Left renal cortex interstitium (tissue), 4 donors: ENCODE measurements around the gene AXL. TPM values are rescaled to one million over a fixed set of nuclear protein-coding genes. Genes with fewer than 3 reads are reported as not detected.
"Not testable (repeated sequence)": the region's sequence is repeated elsewhere in the genome, so short reads cannot be mapped to it uniquely, and the experiment has no call there.

Source experiments
- DNase-seq, 4 donors: peaks; one replicate each; pipeline ENCODE4 v3.0.0-alpha.2; 2013; ENCODE audit warnings: low read depth in 4 of 4, low spot score in 2 of 4, missing footprints in 1 of 4
- polyA plus RNA-seq, 4 donors: library from polyadenylated mRNA; unstranded; fragments of 120-200 nt; gene quantifications; one replicate each; pipeline ENCODE4 v1.2.1, GENCODE V29; 2013; ENCODE audit not compliant: insufficient read length in 4 of 4

The AXL gene
- polyA plus RNA-seq, 4 donors = 31.7 to 34.1 (median 32.0) TPM

DNA sequence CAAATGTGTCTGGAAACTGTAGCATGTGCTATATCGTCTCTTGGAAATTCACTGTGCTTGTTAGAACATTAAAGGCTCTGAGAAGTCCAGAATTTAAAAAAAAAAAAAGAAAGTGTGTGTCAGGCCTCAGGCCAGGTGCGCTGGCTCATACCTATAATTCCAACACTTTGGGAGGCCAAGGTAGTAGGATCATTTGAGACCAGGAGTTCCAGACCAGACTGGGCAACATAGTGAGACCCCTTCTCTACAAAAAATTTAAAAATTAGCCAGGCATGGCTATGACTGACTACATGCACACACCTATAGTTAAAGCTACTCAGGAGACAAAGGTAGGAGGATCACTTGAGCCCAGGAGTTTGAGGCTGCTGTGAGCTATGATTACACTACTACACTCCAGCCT, 50.0 kb downstream of the AXL start:
- DNase-seq = no peak

DNA sequence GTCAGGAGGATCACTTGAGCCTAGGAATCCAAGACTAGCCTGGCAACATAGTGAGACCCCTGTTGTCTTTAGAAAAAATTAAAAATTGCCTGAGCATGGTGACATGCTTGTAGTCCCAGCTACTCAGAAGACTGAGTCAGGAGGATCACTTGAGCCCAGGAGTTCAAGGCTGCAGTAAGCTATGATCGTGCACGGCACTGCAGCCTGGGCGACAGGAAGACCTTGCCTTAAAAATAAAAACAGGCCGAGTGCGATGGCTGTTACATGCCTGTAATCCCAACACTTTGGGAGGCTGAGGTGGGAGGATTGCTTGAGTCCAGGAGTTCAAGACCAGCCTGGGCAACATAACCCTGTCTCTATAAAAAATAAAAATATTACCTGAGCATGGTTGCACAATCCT, 50.5 kb downstream of the AXL start:
- no peak for DNase-seq

DNA sequence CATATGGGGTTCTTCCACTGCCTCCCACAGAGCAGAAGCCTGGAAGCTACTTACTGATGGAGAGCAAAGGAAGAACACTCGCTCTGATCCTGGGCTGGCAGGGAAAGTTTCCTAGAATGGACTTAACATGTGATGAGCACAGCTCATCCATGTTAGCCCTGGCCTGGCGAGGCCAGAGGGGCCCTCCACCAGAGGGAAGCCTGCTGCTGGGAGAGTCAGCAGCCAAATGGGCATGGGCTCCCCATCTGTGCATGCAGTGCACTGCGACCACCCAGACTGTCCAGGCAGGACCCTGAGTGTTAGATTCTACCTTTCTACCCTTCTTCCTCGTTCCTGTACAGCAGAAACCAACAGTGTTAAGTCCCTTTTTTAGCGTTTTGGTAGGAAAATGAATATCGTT, 54.1 kb downstream of the AXL start:
- DNase-seq = no peak

DNA sequence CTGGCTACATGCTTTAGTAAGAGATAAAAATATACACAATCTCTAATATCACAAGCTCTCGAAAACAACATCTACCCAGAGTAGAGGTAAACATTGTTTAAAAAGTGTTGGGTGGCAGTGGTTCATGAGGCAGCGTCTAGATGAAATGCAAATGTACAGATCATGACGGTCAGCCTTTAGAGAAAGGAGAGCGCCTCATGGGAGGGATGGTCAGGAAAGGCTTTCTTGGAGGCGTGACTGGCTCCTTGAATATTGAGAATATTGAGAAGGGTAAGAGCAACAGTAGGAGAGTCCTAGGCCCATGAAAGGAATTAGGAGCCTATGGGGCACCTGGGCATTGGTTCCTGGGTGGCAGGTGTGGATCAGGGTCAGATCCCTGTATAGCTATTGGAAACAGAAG, 55.8 kb downstream of the AXL start:
- no peak for DNase-seq

DNA sequence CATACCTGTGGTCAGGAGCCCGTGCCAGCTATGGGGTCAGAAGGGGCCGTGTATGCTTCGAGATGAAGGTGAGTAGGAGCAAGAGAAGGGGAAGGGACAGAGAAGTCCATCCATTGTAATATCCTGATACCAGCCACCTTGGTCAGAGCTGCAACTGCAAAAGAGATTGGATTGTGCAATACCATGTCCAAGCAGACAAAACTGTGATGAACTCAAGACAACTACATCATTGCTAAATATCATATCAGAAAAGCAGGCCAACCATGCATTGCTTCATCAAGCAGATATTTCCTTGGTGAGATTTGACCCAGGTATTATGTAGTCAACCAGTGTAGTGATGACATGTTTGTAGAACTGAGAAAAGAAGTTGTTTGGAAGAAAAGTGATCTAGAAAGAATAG, 57.2 kb downstream of the AXL start:
- no peak for DNase-seq

DNA sequence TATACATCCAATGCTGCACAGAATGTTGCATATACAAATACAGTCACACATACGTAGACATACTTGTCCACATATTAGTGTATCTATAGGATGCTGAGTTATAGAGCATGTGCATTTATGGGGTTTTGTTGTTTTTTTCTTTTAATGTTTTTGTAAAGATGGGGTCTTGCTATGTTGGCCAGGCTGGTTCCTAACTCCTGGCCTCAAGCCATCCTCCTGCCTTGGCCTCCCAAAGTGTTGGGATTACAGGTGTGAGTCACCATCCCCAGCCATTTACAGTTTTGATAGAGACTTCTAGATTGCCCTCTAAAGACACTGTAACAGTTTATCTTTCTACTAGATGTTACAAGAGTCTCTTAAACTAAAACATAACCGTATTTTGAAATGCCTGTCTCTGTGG, 59.5 kb downstream of the AXL start:
- no peak for DNase-seq

DNA sequence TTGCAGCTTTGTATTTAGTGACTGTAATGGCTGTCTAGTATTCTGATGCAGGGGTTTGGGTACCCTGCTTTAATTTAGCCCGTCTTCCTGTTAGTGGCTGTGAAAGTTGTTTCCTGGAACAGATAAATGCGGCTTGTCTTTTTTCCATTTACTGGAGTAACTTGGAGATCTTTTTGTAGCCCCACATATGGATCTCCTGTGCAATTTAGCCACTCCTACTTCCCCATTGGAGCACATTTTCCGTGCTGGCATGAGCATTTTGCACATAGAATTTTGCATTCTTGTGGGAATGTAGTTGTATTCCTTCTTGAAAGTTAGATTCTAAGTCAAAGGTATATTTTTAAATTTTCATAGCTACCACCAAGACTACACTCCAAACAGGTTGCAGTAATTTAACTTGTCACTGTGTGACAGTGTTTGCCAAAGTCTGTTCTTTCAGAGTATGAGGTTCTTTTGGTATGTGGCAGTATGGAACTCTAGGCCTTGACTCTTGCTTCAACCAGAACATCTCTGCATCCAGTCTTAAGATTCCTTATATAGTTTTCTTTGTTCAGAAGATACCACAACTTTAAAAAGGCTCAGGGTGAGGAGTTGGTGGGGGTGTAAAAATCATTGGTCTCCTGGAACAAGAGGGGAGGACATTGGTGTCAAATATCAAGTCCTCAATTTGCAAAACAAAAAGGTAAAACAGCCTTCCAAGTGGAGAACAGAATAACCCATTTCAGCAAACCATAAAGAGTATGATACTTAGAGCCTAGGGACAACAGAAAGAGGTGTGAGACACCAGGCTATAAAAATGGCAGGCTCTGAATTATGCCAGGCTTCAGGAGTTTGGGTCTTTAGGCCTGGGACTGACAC, 69.9 kb downstream of the AXL start:
- DNase-seq = no peak

DNA sequence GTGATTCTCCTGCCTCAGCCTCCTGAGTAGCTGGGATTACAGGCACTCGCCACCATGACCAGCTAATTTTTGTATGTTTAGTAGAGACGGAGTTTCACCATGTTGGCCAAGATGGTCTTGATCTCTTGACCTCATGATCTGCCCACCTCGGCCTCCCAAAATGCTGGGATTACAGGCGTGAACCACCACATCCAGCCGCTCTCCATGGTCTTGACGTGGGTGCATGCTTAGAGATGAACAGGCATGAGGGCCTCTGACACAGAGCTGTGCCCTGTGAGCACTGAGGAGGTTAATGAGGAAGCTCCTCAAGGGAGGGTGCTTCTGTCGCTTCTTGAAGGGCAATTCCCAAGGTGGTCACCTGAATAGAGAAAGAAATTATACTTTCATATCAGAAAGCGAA, 70.8 kb downstream of the AXL start:
- DNase-seq = not testable (repeated sequence)

DNA sequence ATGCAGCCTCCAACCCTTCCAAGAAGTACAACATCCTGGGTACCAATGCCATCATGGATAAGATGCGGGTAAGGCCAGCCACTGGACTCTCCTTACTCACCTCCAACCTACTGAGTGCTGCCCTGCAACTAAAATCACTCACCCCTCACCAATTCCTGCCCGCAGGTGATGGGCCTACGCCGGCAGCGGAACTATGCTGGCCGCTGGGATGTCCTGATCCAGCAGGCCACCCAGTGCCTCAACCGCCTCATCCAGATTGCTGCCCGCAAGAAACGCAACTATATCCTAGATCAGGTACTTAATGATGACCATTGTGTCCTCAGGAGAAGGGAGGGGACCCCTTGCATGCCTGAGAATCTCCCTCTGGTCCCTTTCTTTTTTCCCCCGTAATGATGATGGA, 75.4 kb downstream of the AXL start:
- DNase-seq = no peak

DNA sequence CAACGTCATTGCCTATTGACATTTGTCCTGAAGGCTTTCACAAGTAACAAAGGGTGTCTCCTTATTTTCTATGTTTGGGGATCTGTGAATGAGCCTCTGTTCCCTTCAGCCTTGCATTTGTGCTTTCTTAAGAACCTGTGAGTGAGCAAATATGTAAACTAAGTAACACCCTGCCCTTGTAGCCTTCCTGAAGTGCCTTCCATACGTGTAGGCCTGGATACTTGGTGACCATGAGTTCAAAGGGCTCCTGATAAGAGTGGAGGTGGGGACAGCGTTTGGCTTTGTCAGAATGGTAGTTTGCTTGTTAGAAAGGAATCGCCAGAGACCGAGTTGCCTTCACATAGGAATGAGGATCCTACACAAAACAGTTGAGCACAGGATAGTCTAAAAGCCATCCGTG, 76.5 kb downstream of the AXL start:
- no peak for DNase-seq

DNA sequence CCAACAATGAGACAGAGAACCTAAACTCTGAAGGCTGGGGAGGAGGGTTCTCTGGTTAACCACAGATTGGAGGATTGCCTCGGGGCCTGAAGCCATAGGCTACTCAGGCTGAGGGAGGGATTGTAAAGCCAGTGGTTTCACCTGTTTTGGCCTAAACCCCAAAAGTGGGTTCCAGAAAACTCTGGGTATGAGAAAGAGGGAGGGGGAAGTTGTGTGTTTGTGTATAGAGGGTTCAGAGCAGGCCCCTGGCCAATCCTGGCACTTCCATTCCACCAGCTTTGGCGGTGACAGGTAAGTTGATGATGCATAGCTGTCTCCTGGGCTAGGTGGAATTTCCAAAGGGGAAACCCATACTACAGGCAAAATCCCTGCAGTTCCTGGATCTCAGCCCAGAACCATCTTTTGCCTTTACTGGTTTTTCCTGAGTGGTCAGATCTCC, 77.4 kb downstream of the AXL start:
- DNase-seq = no peak

DNA sequence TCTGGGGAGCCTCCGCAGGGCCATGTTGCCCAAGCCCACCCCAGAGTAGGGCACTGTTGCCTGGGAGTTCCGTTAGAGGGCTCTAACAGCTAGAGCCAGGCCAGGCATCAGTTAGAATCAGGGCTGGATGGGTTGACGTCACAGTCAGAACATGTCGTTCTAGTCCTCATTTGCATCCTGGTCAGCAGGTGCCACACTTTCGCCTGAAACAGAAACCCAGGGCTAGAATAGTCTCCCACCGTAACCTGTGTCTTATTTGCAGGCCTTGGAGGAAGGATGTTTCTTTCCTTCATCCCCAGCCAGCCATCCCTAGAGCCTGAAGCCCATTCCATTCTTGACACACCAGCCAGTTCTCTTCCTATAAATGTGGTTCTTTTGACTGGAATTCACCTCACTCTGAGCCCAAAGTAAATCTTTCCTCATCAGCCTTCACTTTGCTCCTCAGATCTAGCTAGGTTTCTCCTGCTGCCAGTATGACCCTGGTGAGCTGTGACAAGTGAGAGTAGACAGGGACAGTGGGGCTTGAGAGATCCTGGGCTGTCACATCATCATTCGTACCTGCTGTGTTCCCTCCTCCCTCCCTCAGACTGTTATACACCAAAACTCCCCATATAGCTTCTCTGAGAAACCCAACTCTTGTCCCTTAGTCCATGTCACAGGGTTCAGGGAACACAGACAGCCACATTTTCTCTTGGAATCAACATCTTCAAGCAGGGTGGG, 78.8 kb downstream of the AXL start:
- DNase-seq = no peak

DNA sequence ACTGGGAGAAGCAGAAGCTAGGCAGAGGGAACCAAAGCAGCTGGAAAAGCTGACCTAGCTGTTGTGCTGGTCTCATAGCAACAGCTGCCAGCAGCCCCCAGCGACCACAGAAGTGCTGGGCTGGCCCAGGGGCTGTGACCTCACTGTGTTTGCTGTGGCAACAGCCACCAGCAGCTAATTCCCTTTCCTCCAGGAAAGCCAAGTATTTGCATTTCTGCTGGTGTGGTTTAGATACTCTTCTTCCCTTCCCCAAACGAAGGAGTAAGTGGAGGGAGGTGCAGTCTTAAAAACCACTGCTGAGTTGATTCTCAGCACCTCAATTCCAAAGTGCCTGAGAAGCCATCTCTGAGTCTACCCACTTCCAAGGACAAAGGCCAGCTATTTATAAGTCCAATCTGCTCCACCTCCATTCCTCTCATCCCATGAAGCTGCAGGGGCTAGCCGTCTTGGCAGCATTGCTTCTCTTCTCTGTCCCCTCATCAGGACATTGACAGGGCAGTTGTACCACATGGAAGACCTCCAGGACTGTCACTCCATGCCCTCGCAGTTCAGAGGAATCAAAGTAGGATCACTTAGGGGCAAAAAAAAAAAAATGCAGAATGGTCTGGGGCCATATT, 79.4 kb downstream of the AXL start:
- no peak for DNase-seq

DNA sequence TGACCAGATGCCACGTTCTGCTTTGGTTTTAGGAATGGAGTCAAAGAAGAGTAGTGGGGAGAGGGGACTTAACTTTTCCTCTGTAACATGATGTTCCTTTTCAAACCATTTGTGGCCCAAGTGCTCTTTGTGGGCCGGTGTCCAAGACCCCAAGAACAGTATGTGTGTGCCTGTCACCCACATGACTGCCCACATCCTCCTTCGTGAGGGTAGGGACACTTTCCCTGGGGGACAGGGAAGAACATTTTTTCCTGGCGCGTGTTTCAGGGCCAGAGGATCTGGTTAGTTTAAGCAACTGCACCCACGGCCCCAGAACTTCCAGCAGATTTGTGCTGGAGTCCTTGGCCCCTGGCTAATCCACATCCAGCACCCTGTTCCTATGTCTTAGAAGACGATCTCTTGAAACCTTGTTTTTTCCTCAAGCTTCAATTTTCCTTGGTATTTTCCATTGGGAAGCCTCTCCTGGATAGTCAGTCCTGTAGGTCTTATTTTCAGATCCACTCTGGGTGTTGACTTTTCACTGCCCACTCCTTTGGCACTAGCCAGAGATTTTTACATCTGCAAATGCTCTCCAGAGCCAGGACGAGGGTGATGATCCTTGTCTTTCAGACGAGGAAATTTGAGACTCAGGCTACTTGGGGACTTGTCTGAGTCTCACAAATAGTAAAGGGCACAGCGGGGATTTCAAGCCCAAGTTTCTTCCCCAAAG, 80.2 kb downstream of the AXL start:
- DNase-seq = no peak

DNA sequence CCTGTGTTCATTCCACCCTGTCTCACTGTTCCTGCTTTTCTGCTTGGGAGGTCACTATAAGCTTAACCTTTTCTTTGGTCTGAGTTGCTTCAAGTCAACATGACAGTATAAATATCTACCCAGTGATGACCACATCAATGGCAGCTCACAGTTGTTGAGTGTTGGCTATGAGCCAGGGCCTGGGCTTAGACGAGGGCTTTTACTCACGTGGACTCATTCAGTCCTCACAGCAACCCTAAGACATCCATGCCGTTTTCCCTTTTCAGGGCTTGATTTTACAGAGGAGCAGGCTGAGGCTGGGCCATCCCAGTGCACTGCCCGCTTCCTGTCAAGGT, 80.7 kb downstream of the AXL start:
- no peak for DNase-seq

DNA sequence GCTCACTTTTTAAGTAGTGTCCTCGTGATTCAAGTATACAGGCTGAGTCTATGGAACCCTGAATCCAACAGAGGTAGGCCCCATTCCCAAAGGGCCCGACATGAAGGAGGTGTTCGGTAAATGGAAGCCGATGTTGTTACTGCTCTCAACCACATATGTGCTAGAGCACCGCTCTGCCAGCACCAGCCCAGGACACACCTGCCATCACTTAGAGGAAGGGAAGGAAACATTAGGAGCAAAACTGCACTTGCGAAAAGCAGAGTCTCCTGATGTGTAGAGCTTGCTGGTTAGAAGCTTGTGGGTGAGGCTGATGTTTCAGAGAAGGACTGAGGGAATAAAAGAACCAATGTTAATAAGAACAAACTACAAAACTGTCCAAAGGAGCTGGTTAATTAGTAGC, 81.5 kb downstream of the AXL start:
- no peak for DNase-seq

DNA sequence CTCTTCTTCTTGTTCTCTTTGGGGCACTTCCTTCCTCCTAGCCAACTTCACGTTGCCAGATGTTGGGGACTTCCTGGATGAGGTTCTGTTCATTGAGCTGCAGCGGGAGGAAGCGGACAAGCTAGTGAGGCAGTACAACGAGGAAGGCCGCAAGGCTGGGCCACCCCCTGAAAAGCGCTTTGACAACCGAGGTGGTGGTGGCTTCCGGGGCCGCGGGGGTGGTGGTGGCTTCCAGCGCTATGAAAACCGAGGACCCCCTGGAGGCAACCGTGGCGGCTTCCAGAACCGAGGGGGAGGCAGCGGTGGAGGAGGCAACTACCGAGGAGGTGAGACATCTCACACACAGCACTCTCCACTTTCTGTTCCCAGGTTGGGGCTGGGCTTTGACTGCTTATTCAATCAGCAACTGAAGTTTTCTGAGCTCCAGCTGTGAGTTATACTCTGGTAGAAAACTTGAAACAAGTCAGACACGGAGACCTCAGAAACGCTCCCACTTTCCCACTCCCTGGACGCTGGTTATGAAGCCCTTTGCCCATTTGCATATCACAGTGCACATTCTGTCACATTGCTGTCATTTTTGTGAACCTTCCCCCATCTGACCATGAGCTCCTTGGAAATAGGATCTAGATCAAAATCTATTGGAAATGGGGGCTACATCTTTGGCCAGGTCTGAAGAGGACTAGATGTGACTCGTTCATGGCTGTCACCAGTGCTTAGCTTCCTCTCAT, 83.8 kb downstream of the AXL start:
- no peak for DNase-seq

DNA sequence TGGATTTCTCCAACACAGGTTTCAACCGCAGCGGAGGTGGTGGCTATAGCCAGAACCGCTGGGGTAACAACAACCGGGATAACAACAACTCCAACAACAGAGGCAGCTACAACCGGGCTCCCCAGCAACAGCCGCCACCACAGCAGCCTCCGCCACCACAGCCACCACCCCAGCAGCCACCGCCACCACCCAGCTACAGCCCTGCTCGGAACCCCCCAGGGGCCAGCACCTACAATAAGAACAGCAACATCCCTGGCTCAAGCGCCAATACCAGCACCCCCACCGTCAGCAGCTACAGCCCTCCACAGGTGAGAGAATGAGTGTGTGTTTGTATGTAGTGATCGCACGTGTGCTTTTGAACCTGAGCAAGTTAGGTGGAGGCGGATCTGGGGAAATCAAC, 84.9 kb downstream of the AXL start:
- no peak for DNase-seq

DNA sequence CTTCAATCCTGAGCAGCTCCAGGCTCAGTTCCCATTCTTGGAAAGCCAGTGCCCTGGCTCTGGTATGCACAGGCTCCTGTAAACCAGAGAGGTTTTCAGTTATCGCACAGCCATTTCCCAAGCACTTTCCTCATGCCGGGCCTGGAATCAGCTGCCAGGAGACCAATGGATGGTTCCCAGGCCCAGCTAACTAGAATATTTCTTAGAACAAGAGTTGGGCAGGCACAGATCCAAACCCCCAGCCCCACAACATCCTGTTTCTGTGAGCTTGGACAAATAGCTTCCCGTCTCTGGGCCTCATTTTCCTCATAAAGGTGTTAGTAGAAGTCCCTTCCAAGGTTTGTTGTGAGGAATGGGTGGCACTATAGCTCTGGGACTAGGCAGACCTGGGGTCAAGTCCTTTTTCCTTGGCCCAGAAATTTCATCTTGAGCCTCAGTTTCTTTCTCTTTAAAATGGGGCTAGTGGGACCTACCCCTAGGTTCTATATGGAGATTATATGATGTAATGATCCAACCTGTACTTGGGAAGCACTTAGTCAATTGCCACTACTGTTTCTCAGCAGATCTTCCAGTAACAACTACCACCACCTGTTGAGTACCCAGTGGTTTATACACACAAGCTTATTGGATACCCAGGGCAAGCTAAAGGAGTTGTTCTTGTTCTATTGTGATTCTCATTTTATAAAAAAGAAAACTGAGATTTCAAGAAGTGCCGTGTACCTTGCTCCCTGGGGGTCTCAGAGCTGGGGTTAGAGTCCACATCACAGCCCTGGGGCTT, 85.9 kb downstream of the AXL start:
- no peak for DNase-seq
